DMS53 treated with DMSO at 0.1 percent for 48 hours (cell line): ENCODE data around the gene PLPP2.

ENCODE experiments used
- DNase-seq: peaks from one replicate; lab custom pipeline; 2025; ENCODE audit not compliant: unreplicated experiment; lab: John Stamatoyannopoulos, UW

The PLPP2 gene

GRCh38 chr19:315811-316210 is 24.6 kb upstream of the PLPP2 start:
- no peak for DNase-seq

DNA sequence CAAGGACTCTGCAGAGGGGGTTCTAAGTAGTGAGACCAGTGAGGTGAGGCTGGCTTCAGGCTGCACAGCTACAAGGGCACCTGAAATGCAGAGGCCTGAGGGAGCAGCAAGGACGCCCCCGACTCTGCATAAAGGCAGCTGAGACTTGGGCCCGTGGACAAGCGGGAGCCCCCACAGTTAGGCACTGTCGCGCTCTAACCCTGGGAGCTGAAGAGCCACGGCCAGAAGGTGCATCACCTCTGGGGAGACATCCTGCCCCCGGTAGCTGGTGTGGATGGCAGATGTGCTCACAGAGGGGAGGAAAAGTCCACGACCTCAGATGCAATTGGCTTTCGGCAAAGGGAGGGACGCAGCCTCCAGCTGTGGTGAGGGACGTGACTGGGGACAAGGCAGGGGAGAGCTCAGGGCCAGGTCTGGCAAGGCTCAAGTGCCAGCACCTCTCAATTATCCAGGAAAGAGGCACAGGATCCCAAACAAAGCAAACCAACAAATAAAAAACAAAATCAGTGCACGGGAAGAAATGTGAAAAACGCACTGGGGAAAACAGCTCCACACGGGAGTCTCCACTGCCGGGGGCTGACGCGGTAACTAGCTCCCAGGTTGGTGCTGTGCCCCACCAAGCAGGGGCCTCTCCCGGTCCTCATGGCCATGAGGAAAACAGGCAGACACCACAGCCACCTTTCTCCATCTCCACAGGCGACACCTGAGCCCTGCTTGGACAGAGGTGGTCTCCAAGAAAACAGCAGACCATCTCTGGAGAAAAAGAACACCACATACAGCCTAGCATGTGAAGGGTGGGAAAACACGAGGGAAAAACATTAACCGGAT is 23.0 kb upstream of the PLPP2 start:
- DNase-seq: no peak

DNA sequence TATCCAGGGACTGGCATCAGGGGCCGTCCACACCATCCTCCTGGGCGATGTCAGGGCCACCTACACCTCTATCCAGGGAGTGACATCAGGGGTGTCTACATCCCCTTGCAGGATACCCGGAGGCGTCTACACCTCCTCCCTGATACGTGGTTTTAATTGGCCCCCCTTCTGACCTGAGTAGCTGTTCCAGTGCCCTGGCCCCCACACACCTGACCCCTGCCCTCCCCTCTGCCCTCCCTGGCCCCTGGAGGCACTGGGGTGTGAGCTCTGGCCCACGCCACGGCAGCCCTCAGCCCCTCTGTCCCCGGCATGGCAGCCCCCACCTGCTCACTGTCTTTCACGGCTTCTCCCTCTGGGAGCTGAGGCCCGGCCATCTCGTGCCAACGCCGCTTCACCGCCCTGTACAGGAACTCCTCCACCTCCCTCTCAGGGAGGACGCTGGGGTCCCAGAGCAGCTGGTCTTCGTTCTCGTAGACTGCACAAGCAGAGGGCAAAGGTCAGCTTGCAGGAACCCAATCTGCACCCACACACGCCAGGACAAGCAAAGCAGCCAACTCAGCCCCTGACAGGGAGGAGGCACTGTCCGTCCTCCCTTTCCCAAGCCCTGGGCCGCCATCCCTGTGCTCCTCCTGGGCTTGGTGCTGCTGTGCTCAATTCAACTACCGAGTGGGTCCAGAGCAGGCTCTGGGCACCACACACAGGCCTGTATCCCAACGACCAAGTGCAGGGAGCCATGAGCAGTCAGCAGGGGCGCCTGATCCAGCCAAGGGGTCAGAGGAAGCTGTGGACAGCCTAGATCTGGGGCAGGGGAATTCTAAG is 22.2 kb upstream of the PLPP2 start:
- no peak for DNase-seq

GRCh38 chr19:311813-312261 is 20.6 kb upstream of the PLPP2 start:
- no peak for DNase-seq

DNA sequence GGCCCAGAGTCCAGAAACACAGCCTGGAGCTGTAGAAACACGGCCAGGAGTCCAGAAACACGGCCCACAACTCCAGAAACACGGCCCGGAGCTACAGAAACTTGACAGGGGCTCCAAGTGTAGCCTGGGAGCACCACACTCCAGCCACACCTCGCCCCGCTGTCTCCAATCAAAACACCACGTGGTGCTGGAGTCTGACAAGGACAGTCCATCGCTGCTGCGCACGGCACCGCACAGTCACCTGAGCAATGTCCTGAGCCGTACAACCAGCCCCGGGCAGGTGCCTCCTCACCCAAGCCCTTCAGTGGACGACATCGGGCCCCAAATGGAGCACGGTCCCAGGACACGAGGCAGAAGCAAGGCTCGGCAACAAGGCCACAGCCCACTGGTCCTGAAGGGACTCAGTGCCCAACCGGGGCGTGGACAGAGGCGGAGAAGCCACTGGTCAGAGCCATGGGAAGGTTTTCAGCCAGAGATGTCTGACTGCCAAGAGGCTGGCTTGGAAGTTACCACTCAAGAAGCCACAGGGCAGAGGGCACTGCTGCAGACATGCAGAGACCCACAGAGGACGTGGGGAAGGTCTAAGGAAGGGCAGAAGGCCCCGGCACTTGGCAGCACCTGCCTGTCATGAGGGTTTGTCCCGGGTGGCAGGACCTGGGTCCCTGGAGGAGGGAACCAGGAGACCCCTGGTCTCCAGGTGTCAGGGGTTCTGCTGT is 19.7 kb upstream of the PLPP2 start:
- DNase-seq: no peak

DNA sequence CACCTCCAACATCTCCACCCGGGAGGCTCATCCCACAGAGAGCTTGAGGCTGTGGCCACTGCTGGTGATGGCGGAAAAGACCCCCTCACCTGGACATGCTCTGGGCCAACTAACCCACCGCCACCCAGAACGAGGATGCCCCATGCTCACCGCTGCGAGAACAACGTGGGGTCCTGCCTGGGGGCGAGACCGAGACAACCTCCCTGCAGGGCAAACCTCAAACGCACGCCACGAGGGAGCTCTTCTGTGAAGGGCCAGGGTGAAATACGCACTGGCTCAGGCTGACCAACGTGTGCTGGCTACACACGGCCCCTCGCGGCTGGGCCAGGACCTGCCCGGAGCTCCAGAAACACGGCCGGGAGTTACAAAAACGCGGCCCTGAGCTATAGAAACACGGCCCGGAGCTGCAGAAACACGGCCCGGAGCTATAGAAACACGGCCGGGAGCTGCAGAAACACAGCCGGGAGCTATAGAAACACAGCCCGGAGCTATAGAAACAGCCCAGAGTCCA is 19.0 kb upstream of the PLPP2 start:
- DNase-seq: no peak

DNA sequence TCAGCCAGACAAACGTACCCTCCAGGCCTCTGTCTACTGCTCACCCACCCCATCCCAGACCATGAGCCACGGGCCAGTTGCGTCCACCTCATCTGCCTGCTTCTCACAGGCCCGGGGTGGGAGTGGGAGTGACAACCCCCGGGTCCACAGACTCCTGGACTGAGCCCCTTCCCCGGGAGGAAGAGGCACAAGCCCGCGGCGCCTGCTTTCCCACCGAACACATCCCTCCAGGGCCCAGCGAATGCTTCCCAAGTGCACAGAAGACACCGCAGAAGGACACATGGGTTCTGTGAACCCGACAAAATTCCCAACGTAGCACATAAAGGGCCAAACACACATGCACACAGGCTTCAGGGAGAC is 18.0 kb upstream of the PLPP2 start:
- DNase-seq: no peak

DNA sequence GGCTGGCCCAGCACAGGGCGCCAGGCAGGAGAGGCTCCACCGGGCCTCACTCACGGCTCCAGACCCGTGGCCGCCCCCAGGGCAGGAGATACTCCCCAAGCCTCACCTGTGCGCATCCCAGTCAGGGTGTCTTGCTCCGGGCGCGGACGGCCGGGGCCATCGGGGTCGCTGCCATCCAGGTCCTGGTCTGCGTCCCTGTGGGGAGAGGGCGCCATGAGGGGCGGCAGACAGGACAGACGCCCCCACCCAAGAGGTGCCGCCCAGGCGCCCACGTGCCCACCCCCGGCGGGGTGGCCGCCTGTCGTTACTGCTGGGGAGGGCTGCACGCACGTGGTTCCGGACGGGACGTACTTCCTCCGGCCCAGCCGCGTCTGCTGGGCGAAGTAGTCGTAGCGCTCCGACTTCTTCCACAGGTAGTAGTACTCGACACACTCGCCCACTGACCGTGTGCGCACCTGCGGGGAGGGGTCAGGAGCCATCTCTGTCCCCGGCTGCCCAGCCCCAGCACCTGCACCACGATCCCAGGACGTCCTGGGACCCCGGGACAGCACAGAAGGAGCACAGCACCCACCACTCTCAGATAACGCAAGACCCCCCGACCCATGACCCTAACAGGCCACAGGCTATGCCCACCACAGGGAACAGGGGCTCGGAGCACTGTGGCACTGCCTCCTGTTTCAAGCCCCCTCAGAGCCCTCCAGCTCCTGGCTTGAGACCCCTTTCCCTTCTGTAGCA is 17.4 kb upstream of the PLPP2 start:
- no peak for DNase-seq

GRCh38 chr19:307793-308420 is 16.7 kb upstream of the PLPP2 start:
- DNase-seq: no peak

GRCh38 chr19:307111-307531 is 15.9 kb upstream of the PLPP2 start:
- DNase-seq: no peak

- no peak for DNase-seq
Observed at GRCh38 chr19:306151-306900, 15.1 kb upstream of the PLPP2 start.

GRCh38 chr19:305240-306150 is 14.3 kb upstream of the PLPP2 start:
- no peak for DNase-seq

- no peak for DNase-seq
Observed at GRCh38 chr19:296476-297225, 5.4 kb upstream of the PLPP2 start.

- no peak for DNase-seq
Observed at GRCh38 chr19:295687-296370, 4.6 kb upstream of the PLPP2 start.

DNA sequence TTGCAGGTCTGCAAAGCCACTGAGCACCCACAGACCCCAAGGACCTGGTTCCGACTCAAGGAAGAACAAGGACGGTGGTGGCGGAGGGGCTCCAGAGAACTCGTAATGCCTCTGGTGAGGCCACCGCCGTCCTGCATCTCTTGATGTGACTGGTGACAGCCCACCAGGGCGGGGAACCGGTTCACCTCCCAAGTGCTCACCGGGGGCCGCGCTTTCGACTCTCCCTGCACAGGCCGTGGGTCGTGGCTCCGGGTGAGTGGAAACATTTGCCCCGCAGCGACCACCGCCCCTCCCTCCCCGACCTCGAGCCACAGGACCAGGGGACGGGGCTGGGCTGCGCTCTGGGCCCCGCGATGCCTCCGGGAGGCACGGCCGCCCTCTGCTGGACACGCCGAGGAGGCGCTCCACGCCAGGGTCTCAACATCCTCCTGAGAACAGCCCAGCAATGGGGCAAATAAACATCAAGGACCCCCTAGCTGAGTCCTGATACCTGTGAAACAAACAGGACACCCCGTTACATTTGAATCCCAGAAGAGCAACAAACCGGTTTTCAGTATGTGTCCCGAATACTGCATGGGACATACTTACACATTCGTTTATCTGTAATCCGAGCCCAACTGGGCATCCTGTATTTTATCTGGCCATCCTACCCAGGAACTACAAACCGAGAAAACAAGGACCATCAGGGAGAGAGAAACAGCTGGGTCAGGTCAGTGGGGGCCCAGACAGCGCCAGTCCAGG is 3.9 kb upstream of the PLPP2 start:
- DNase-seq: no peak

DNA sequence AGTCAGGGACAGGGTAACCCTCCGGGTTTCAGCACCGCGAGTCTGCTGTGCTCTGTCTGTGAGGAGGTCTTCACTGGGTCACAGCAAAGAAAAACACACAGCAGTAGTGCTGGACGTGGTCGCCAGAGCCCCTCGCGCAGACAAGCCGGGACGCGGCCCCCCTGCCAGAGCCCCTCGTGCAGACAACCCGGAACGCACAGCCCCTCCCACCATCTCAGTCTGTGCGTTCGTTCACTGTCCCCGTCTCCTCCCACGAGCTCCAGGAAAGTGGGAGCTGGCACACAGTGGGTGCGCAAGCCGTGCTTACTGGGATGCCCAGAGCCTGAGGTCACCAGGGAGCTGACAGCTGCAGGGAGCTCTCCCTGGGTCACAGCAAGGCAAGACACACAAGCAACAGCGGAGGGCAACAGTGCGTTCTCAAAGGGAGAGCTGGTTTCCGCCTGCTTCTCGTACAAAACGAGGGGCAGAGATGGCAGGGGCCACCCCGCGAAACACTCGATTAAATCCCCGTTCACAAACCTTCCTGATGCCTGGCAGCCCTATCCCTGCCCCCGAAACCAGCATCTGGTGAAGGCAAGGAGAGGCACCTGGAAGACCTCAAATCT is 3.2 kb upstream of the PLPP2 start:
- no peak for DNase-seq
